CD4-positive, alpha-beta T cell treated with Interleukin-4 for 4 hours (primary cell): Measurements from ENCODE around the gene RAB5B.

Experiments
- DNase-seq: peaks from one replicate; pipeline ENCODE4 v3.0.0-alpha.2; 2020

Gene RAB5B

GRCh38 chr12:55973599-55974307 lies at the start of gene RAB5B:
Gene RAB5B (plus strand): TSS chr12:55974078. CDS start chr12:55986961, 12,883 bp downstream.
- DNase-seq: peak; percentile 100

- no peak for DNase-seq
These were observed 48.5 kb upstream of the RAB5B start for GRCh38 chr12:55925371-55925770.

GRCh38 chr12:55925870-55926737 lies 47.8 kb upstream of the RAB5B start:
- no peak for DNase-seq

- peak; percentile 92 for DNase-seq
These were observed 46.9 kb upstream of the RAB5B start for GRCh38 chr12:55926738-55927587.

GRCh38 chr12:55927588-55928502 lies 46.0 kb upstream of the RAB5B start, which contains the start of gene PYM1:
Gene PYM1 (minus strand): TSS chr12:55927894. CDS start chr12:55927761, 133 bp downstream.
- DNase-seq: peak; percentile 84

GRCh38 chr12:55929306-55929791 lies 44.5 kb upstream of the RAB5B start:
- peak; percentile 94 for DNase-seq

- peak; percentile 69 for DNase-seq
These were observed 43.0 kb upstream of the RAB5B start, which contains the start of gene DGKA for GRCh38 chr12:55930771-55931316. Gene DGKA (plus strand): TSS chr12:55931162. CDS start chr12:55936504, 5,342 bp downstream.

GRCh38 chr12:55931317-55931779 lies 42.5 kb upstream of the RAB5B start:
- no peak for DNase-seq

- peak; percentile 26 for DNase-seq
These were observed 41.9 kb upstream of the RAB5B start for GRCh38 chr12:55931780-55932550.

- DNase-seq: peak; percentile 70
These were observed 41.3 kb upstream of the RAB5B start for GRCh38 chr12:55932551-55932910.

- peak; percentile 37 for DNase-seq
These were observed 40.6 kb upstream of the RAB5B start for GRCh38 chr12:55933169-55933798.

- DNase-seq: no peak
These were observed 39.8 kb upstream of the RAB5B start for GRCh38 chr12:55933799-55934742.

GRCh38 chr12:55934773-55935172 lies 39.1 kb upstream of the RAB5B start:
- no peak for DNase-seq

- peak; percentile 23 for DNase-seq
These were observed 38.1 kb upstream of the RAB5B start for GRCh38 chr12:55935738-55936151.

- DNase-seq: no peak
These were observed 35.9 kb upstream of the RAB5B start for GRCh38 chr12:55937981-55938380.

- no peak for DNase-seq
These were observed 34.9 kb upstream of the RAB5B start for GRCh38 chr12:55938826-55939501.

GRCh38 chr12:55940065-55940732 lies 33.7 kb upstream of the RAB5B start:
- peak; percentile 85 for DNase-seq
